HTERT RPE-1 (cell line): ENCODE results near the gene WFS1.

Experiments
- in situ Hi-C: fragments of 300-500 bp; cut with MboI; formaldehyde crosslinking; loops from 4 replicates; pipeline ENCODE4 v1.14.3; 2020; ENCODE audit warnings: low sequenced_read_pairs

WFS1 gene, protein sequence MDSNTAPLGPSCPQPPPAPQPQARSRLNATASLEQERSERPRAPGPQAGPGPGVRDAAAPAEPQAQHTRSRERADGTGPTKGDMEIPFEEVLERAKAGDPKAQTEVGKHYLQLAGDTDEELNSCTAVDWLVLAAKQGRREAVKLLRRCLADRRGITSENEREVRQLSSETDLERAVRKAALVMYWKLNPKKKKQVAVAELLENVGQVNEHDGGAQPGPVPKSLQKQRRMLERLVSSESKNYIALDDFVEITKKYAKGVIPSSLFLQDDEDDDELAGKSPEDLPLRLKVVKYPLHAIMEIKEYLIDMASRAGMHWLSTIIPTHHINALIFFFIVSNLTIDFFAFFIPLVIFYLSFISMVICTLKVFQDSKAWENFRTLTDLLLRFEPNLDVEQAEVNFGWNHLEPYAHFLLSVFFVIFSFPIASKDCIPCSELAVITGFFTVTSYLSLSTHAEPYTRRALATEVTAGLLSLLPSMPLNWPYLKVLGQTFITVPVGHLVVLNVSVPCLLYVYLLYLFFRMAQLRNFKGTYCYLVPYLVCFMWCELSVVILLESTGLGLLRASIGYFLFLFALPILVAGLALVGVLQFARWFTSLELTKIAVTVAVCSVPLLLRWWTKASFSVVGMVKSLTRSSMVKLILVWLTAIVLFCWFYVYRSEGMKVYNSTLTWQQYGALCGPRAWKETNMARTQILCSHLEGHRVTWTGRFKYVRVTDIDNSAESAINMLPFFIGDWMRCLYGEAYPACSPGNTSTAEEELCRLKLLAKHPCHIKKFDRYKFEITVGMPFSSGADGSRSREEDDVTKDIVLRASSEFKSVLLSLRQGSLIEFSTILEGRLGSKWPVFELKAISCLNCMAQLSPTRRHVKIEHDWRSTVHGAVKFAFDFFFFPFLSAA

DNA sequence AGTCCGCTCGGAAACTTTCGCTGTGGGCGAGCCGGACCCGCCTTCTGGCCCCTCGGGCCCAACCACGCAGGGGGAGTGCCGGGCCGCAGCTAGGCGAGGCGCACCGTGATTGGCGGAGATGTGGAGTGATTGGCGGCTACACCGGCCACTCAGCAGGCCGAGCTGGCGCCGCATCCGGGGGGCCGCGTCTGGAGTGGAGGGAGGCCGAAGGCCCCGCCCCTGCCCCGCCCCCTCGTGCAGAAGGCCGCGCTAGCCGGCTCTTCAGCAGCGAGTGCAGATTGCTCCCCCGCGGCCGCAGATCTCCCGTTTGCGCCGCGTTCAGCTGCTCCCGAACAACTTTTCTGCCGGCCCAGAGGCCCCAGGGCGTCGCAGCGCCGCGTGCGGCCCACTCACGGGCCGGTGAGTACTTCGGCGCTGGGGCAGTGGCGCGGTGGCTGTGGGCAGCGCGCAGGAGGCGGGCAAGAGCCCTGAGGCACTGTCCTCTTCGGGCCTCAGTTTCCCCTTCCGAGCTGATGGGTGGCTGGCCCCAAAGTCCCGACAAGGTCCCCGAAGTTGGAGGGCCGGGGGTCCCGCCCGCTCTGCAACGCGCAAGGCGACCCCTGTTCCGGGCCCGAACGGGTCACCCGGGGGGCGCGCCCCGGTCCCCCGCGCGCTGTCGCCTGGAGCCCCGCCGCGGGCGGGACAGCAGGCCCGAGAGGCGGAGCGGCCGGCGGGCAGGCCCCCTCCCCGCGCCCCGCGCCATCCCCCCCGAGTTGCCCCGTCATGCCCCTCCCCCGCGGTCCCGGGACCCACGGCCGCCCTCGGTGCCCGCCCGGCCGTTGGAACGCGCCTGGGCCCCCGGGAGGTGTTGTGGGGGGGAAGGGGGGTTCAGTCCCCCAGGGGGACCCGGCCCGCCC, at the start of gene WFS1:
Gene WFS1, plus strand, starts transcription at position 235 of the 896 bp plus-strand sequence. CDS start 7,606 bp downstream, outside the sequence.
- in situ Hi-C loops, result no loop called here

DNA sequence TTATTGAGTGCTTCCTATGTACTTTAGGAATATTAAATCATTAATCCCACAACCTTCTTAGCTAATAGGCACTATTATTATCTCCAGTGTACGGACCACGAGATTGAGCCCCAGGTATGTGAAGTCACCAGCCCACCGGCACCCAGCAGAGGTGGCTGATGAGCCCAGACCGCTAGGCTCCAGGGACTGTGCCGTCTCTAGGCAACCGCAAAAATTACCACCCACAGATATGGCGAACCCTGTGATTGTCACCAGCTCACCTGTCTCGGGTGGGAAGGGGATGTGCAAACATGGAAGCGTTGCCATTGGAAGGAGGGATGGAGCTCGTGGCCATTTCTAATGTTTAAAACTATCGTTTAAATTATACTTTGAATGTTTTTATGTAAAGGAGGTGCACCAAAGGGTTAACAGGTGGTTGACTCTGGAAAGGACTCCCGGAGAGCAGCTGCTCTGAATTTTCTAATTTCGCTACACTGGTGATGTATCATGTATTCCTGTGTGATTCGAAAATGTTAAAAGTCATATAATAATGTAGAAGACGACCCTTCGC, 48.3 kb upstream of the WFS1 start:
- in situ Hi-C loops, result no loop called here

DNA sequence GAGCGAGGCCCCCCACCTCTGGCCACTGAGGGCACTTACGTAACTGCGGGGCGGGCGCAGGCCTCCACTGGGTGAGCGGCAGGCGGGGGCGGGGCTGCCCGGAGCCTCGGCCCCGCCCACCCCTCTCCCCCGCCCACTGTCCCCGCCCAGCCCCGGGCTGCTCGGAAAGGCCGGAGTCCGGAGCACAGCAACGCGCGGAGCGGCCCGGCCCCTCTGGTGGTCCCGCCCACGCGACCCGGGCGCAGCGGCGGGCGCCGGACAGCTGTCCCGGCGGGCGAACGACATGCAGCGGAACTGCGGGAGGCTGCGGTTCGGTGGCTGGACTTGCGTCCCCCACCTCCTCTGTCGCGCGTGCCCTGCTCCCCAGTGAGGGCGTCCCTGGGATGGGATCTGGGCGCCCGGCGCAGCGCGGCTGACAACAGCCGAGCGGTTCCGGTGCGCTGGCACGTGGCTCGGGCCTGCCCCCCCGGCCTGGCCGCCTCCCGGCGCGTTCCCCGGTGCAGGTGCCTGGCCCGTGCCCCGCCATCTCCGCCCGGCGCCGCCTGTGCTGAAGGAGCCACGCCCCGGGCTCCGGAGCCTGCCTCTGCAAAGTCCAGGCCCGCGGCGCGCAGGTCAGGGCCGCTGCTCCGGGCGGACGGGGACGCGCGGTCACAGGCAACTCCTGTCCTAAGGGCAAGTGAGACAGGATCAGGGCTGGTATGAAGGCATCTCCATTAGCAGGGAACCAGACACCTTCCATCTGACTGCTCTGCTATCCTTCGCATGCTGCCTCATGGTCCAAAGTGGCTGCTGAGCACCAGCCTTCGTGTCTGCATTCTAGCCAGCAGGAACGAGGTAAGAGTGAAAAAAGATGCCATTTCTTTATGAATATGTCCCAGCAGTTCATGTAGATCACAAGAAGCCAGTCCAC, 47.5 kb upstream of the WFS1 start:
- in situ Hi-C loops, result no loop called here

DNA sequence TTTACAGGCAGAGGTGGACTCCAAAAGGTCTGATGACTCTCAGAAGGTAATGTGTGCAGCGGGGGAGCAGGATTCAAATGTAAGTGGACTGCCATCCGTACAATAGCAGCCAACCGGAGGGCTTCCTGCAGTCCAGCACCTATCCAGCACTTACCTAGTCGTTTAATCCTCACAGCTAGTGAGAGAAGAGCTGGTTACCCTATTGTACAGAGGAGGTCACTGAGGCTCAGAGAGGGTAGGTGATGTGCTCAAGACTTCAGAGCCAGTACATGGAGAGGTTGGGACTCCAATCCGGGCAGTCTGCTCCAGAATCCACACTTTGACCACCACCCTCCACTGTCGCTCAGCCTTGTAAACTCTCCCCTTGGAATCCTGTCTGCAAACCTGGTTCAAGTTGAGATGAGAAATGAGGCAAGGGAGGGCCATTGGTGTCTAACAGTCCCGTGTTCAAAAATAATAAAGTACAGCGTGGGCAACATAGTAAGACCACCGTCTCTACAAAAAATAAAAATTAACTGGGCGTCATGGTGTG, 46.8 kb upstream of the WFS1 start:
- in situ Hi-C loops, result no loop called here

DNA sequence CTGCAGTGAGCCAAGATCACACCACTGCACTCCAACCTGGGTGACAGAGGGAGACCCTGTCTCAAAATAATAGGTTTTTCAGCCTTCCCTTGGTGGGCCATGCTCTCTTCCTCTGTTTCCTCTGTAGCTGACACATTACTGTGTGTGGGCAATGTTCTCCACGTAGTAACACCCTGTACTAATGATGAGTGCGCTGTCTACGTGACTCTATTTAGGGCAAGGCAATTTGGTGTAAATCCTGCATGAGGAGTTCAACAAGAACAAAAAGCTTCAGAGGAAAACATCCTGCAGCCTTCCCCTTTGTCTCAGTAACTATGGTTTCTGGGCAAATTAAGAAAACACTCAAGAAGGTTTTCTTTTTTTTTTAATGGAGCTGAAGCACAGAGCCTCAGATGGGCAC, 44.9 kb upstream of the WFS1 start:
- in situ Hi-C loops, result no loop called here

DNA sequence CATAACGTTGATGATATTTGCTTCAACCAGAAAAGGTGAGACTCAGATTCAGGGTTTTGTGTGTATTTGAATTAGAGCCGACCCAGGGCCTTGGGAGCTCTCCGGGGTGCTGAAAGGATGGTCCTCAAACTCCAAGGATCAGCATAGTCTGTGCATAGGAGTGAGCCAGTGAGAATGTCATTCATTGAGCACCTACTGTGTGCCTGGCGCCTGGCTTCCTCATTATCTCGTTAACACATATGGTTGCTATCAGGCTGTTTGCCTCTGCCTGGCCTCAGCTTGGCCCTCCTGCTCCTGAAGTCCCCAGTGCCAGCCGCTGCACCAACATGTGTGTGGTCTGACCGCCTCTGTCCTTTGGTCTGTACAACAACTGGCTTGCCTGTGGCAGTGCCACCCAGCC, 44.2 kb upstream of the WFS1 start:
- in situ Hi-C loops, result no loop called here

DNA sequence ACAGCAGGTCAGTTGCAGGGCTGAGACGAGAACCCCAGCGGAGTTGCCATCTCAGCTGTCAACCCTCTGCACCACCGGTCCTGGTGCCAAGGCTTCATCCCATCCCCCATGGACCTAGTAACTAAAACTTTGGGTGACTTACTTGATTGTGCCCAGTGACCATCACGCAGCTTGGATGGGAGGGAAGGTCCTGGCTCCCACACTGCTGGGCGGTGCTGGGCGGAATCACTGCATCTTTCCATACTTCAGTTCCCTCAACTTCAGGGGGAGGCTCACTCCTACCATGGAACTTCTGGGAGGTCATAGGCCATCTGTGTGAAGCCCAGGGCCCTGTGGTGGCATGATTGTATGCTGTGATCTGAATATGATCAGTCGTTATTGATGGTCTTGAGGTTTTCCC, 43.1 kb upstream of the WFS1 start:
- in situ Hi-C loops, result no loop called here

DNA sequence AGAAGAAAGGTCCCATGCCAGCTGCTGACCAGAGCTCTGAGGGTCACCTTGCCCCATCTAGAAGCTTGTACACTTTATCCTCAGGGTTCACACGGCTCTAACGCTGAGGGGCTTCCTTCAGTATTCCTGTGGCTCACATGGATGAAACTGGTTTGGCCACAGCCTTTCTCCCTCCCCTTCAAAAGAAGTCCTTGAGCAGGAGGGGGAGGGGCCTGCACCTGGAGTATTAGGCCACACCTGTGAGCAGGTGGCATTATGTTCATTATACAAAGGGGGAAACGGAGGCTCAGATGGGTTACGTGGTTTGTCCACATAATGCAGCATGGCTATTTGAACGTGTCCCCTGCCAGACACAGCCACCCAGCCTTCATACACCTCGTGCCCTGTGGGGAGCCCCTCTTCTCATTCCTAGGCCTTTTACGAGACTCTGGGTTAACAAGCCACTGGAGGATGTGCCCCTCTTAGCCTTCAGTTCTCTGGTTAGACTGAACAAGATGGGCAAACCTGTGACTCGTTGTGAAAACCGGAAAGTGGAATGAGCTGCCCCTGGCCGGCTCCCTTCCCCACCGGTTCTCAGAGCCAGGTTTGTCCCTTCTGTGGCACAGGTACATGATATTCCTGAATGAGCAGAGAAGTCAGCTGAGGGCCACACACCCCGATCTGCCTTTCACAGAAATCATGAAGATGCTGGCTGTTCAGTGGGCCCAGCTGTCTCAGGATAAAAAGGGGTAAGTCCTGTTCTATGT, 42.1 kb upstream of the WFS1 start:
- in situ Hi-C loops, result no loop called here

DNA sequence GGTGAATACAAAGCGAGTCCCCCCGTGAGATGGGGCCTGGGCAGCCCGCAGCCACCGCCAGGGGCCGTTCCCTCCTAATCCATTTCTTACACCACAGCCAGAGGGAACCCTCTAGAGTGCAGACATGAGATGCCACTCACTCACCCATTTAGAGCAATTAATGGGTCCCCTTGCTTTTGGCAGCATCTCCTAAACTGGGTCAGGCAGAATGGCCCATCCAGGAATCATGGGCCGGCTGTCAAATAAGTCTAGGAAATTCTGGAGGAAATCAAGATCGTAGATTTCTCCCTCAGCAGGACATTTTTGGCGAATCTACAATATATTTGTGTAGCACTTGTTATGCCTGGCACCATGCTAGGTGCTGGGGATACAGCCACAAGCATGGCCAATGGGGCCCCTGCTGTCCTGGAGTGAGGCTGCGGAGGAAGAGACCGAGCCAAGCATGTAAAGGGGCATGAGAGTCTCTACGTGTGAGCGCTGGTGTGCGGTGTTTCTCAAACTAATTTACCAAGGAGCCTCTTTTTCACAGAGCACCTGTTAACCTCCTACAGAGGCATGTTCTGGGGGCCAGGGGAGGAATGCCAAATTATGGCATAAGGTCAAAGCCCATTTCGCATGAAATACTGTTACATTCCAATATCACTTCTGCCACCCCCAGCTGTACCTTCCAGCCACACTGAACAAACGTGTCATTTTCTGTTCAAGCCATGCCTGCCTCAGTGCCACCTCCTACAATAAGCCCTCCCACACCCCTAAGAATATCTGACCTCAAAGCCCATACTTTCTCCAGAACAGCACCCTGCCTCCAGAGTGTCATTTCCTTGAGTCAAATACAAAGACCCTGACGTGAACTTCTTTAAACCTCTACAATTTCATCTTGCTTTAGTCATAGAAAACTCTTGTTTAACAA, 41.2 kb upstream of the WFS1 start:
- in situ Hi-C loops, result no loop called here

DNA sequence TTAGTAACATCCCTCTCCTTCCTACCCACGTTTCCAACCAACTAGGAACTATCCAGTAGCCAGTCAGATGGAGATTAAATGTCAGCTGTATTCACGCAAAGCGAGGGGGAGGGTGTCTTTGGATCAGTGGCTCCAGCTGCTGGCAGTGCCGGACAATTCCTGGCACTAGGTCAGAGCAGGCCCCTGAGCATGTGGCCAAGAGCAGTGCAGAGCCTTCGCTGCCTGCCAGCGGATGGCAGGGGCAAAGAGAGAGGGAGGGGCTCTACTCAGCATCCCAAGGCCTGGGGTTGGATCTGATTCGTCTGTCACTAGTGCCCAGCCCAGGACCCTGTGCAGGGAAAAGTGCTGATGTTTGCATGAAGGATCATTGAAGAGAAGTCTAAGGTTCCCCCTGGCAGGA, 40.6 kb upstream of the WFS1 start:
- in situ Hi-C loops, result no loop called here

DNA sequence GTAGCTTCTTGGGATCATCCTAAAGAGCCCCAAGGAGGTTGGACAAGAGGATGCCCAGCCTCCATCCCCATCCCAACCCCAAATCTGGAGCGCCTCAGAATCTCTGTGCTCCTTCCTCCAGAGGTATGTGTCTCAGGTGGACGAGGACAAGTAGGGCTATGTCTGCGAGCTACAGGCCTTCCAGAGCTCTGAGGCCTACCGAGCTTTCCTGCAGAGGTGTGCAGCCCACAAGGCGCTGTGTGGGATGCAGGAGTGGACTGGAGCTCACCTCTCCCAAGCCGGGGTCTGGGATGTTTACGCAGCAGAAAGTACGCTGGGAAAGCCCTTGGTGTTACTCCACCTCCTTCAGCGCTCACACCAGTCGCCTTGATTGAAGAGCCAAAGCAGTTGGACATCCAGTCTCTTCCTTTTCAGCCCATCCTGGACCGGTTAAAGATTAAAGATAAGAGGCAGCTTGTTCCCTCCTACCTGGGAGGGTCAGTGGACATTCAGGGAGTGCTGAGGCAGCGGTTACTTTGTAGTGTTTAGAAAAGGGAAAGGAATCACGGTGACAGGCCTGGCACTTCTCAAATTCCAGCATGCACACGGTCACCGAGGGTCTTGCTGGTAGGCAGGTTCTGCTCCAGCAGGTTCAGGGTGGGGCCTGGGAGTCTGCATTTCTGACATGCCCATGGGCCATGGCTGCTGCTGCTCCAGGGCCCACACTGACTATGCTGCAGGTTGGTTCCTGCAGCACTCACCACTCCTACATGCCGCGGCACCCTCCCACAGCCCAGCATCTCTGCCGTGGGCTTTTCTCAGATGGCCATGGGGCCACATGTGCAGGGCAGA, 39.8 kb upstream of the WFS1 start:
- in situ Hi-C loops, result no loop called here

DNA sequence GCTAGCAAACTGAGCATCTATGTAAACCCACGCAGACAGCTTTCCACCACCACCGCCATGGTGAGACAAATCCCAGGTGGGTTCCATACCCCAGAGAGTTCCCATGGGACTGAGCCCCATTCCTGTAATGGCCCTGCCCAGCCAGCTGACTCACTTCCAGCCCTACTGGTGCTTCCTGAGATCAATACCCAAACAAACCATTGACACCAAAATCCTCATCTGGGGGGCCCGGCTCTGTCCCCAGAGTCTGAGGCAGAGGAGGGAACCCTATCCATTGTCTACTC, 39.2 kb upstream of the WFS1 start:
- in situ Hi-C loops, result no loop called here

DNA sequence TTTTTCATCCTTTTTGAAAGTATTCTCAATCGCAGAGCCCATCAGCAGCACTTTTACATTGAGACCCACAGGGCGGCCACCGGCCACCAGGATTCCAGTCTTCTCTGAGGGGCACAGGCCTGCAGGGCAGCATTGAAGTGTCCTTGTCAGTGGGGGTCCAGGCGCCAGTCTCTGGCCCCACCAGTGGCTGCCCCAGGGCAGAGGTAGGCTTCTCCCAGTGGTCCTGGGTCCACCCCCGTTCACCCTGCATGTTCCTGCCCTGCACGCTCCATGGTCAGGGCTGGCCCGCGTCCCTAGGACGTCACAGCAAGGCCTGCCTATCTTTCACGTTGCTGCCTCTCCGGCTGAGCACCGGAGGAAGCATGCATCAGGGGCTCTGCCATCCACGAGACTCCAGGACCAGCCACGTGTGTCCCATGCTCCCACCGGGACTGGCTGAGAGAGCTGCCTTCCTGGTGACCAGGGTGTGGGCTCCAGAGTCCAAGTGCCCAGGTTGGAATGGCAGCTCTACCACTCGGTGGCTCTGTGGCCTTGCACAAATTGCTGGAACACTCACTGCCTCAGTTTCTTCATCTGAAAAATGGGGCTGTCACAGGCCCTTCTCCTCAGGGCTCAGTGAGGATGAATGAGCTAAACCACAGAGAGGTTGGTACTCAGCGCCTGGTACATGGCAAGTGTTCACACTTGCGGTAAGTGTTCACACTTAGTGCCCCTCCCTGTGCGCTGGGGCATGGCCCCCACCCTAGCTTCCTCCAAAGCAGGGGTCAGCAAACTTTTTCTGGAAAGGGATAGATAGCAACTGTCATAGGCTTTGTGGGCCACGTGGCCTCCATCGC, 38.6 kb upstream of the WFS1 start:
- in situ Hi-C loops, result no loop called here

DNA sequence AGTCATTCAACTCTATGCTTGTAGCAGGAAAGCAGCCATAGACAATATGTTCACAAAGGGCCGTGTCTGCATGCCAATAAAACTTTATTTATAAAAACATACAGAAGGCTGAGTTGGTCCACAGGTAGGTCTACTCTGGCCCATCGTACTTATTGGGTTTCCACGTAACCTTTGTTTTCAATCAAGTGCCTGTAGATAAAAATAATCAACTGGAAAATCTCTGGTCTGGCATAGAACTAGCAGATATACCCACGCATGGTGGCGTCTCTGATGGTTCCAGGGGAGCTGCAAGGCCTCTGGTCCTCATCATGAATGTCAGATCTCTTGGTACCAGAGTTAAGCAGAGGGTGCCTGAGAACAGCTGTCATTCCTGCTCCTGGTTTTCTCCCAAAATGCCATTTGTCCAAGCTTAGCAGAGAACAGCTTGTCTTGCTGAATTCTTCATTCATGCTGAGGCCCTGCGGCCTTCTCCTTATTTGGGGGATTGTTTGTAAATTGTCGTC, 37.9 kb upstream of the WFS1 start:
- in situ Hi-C loops, result no loop called here

DNA sequence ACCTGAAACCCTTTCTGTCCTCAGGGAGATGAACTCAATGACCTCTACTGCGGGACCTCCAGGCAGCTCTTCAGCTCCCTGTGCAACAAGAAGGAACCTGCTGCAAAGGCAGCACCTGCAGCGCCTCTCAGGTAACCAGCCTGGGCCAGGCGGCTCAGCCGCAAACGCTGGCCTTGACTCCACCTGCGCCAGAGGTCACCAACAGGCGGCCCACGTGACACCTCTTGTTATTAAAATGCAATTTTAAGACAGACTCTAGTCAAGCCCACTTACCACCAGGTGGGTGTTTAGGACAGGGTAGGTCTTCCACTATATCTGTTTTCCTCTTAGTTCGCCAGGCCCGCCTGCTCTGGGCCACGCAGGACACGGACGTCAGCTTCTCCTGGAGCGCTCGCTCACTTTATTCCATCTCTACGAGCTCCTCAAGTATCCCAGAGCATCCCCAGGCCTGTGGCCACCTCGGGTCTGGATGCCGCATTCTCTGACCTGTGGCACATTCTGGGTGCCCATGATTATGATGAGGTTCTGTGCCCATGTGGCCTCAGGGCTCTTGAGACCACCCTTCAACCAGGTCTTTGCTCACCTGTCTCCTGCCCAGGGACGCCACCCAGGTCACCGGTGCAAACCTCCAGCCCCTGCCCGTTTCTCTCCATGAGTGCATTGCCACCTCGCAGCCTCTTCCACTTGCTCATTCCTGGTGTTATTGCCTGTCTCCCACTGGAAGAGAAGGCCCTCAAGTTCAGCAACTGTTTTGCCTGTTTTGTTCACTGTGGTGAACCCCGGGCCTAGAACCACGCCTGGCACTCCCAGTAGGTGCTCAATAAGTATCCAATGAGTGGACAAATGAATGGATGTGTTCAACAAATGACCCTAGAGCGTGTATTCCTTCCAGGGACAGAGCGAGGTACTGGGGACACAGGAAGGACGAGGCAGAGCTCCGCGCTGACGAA, 36.5 kb upstream of the WFS1 start:
- in situ Hi-C loops, result no loop called here
